ENCODE measurements around the gene LCTL. TPM values are rescaled to one million over a fixed set of nuclear protein-coding genes. Genes with fewer than 3 reads are reported as not detected.

Gene LCTL
- polyA plus RNA-seq, 3 donors = not detected

DNA sequence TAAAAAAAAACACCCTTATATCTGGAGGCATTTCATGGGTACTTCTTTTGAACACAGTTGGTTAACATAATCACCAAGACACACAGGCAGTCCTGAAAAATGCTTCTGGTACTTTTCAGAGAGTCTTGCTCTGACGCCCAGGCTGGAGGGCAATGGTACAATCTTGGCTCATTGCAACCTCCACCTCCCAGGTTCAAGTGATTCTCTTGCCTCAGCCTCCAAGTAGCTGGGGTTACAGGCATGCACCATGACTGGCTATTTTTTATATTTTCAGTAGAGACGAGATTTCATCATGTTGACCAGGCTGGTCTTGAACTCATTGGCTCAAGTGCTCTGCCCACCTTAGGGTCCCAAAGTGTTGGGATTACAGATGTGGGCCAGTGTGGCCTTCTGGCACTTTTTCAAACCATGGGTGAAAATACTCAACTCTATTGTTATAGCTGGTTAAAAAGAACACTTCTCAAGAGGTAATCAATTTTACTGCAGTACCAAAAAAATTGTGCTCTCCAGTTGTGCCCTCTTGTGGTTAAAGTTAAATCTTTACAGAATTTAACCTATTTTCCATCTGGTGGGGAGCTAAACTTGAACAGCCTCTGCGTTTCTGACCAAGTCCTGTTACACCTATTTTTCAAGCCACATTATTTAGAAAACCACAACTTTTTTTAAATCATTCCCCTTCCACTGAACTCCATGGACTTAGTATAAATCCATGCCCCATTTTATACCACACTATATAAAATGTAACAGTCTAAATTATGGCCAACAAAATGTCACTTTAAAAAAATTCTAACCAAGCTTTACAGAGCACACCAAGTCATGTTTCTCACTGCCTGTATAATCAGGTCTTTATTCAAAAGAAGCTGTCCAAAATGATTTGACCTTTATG lies 67.1 kb downstream of the LCTL start:
- peak overlapping the region; percentile 94 to 99 (median 98) for H3K27ac Mint-ChIP-seq
- H3K4me1 Mint-ChIP-seq = peaks cover 52% of the 10 kb centered on the region
- intact Hi-C loops (cut with micrococcal nuclease) = loop anchor here (2.0 to 10.0 kb wide), 2 partner anchors 142 to 144 kb away; partner anchors contain the start of gene TIPIN (in 2 of the 2)
- Histone ChIP-seq H3K79me2 (ENCODE audit: insufficient read depth, low read length) (peaks cover 61% of the 10 kb centered on the region), H3K4me3 (replicated peaks in 1 of 3; ENCODE audit: low read depth in 2 of 3, low read length in 3 of 3) (no peak overlapping the region), H3K27me3 (ENCODE audit: control insufficient read depth in 2 of 2, insufficient read depth in 2 of 2, low read length in 2 of 2) (no peaks in the 10 kb centered on the region), H3K9ac (ENCODE audit: insufficient read depth, low read length, poor library complexity, severe bottlenecking) (no peak overlapping the region), H4K20me1 (ENCODE audit: insufficient read depth, low read length) (peaks cover 51% of the 10 kb centered on the region), H3K36me3 (replicated peaks in 1 of 2; ENCODE audit: control insufficient read depth in 1 of 2, insufficient read depth in 2 of 2, low read length in 2 of 2) (peaks cover 51 to 64% of the 10 kb centered on the region in 2 donors), H2AFZ (ENCODE audit: insufficient read depth, low read depth, low read length, poor library complexity, severe bottlenecking) (no peak overlapping the region), H3K27ac (ENCODE audit: low read depth in 1 of 2, low read length in 2 of 2) (peak overlapping the region; percentile 5 to 97), H3K9me3 (replicated peaks in 1 of 2; ENCODE audit: control insufficient read depth in 1 of 2, insufficient read depth in 1 of 2, low read length in 2 of 2) (no peaks in the 10 kb centered on the region), H3K4me2 (replicated peaks; ENCODE audit: extremely low read depth, low read length, poor library complexity, severe bottlenecking) (no peak overlapping the region), H3K4me1 (ENCODE audit: control insufficient read depth in 1 of 2, insufficient read depth in 2 of 2, low read length in 2 of 2) (peaks cover 49 to 69% of the 10 kb centered on the region in 2 donors)
- no peak for TF ChIP-seq CTCF (IDR thresholded peaks at IDR 0.05)
- H3K36me3 Mint-ChIP-seq = peaks cover 59 to 62% of the 10 kb centered on the region in 2 donors
- 63% methylated on average over 3 of the region's 3 CpGs for WGBS (ENCODE audit: insufficient coverage)
- H3K4me3 Mint-ChIP-seq = no peak overlapping the region
- no peaks in the 10 kb centered on the region for H3K27me3 Mint-ChIP-seq (ENCODE audit: low read depth in 3 of 3)
- H3K9me3 Mint-ChIP-seq = peaks cover 0 to 2% (median 0%) of the 10 kb centered on the region in 7 donors
- DNase-seq = peak in 2 of 3 donors; percentile 17 to 20

Small RNA genes lying within 50 kb of the gene (small RNA-seq; reads per million reads assigned to genes)
- not detected for gene RF01159 (ENCODE audit: insufficient read length, low read depth)
- not detected for gene SNORD16 (ENCODE audit: insufficient read length, low read depth)
- not detected for gene SNORD18A (ENCODE audit: insufficient read length, low read depth)
- gene SNORD18B (ENCODE audit: insufficient read length, low read depth) = not detected
- not detected for gene SNORD18C (ENCODE audit: insufficient read length, low read depth)

Other genes starting within 250 kb of the LCTL start
- 1 to 10 TPM; 1.4 to 4.0 (median 3.7) TPM for gene TIPIN, start 209.3 kb downstream of the LCTL start, polyA plus RNA-seq
- gene MAP2K1, start 179.1 kb downstream of the LCTL start, polyA plus RNA-seq = 10 to 100 TPM; 41.3 to 71.1 (median 64.5) TPM
- 10 to 100 TPM; 15.6 to 32.5 (median 30.2) TPM for gene SNAPC5, start 68.2 kb downstream of the LCTL start, polyA plus RNA-seq
- 1,000 to 10,000 TPM in 1 of 3 donors, 100 to 1,000 TPM in 2; 533 to 1,696 (median 536) TPM for gene RPL4, start 61.1 kb downstream of the LCTL start, polyA plus RNA-seq
- gene ZWILCH, start 60.7 kb downstream of the LCTL start, polyA plus RNA-seq = 1 to 10 TPM; 1.4 to 3.1 (median 2.4) TPM
- under 1 TPM in 1 of 3 donors, not detected in 2; 0.31 TPM for gene SMAD6, start 136.2 kb upstream of the LCTL start, polyA plus RNA-seq

Data from CD14-positive monocyte (primary cell).